K562 (cell line): Measurements from ENCODE around the gene KASH5. TPM values are rescaled to one million over a fixed set of nuclear protein-coding genes. Genes with fewer than 3 reads are reported as not detected.
A peak's percentile ranks its signal among the peaks of the same experiment; 100 is the strongest.

Experiments used
- DACH1 ChIP-seq: fragments of 450-650 bp; IDR thresholded peaks from 2 replicates; pipeline ENCODE4 v1.6.1; 2018; ENCODE audit not compliant: partially characterized antibody
- ETV5 ChIP-seq: sonication (generic); formaldehyde crosslinking; IDR thresholded peaks from 2 replicates; pipeline ENCODE4 v1.4.0; 2020; ENCODE audit warnings: low read depth, mild to moderate bottlenecking, missing genetic modification reagents
- HCFC1 ChIP-seq: IDR thresholded peaks from 2 replicates; pipeline ENCODE4 v1.6.1; 2012; ENCODE audit warnings: low read depth, low read length, improper control_type of control experiment
- NFIC ChIP-seq: fragments of 450-650 bp; IDR thresholded peaks from 2 replicates; pipeline ENCODE4 v1.6.1; 2017; ENCODE audit warnings: mild to moderate bottlenecking, inconsistent platforms
- PBX2 ChIP-seq, 2 experiments: IDR thresholded peaks in 1 of 2; conservative IDR thresholded peaks in 1 of 2; 2 replicates each; pipeline ENCODE4 v1.6.1; 2016; ENCODE audit warnings: low read depth in 2 of 2, mild to moderate bottlenecking in 1 of 2, missing compliant biosample characterization in 1 of 2, missing genetic modification characterization in 1 of 2, moderate library complexity in 1 of 2
- PHF20 ChIP-seq: fragments of 450-650 bp; IDR thresholded peaks from 2 replicates; pipeline ENCODE4 v1.6.1; 2018; ENCODE audit not compliant: partially characterized antibody
- RBM14 ChIP-seq: fragments of 200-400 bp; formaldehyde crosslinking; IDR thresholded peaks from 2 replicates; pipeline ENCODE4 v1.6.1; 2018; ENCODE audit warnings: low read depth, mild to moderate bottlenecking, low read length, moderate library complexity, borderline replicate concordance; ENCODE audit not compliant: insufficient read depth
- SMC3 ChIP-seq: conservative IDR thresholded peaks from 2 replicates; pipeline ENCODE4 v1.6.1; 2011; ENCODE audit warnings: low read depth, low read length, improper control_type of control experiment; ENCODE audit not compliant: insufficient read depth
- U2AF1 ChIP-seq: fragments of 200-400 bp; formaldehyde crosslinking; optimal IDR thresholded peaks from 2 replicates; pipeline ENCODE3; 2017; ENCODE audit warnings: mild to moderate bottlenecking, low read depth, low read length, moderate library complexity
- ZNF174 ChIP-seq: fragments of 250-450 bp; sonication (Bioruptor Pico); IDR thresholded peaks from 2 replicates; pipeline ENCODE4 v1.4.0; 2020; ENCODE audit warnings: mild to moderate bottlenecking
- ZNF740 ChIP-seq, 3 experiments: fragments of 200-800 bp in 1 of 3; sonication (Bioruptor generic) in 1 of 3; sonication (generic) in 1 of 3; formaldehyde crosslinking in 1 of 3; IDR thresholded peaks; 2 replicates each; pipeline versions ENCODE4 v1.6.1 to v1.8.0; 2016 to 2022; ENCODE audit warnings: mild to moderate bottlenecking in 2 of 3, missing compliant biosample characterization in 2 of 3, missing genetic modification characterization in 2 of 3, missing genetic modification reagents in 1 of 3
- polyA plus RNA-seq, 8 experiments: library from polyadenylated mRNA; depleted of rRNA in 4 of 8; stranded (reverse) in 5 of 8; unstranded in 3 of 8; fragments of >200 nt; fragmentation: Nextera tagmentation in 2 of 8; fragmentation: Illumina TruSeq in 1 of 8; extraction: Ambion mirVana in 2 of 8; extraction: Trizol in 1 of 8; gene quantifications; 2 replicates each; pipeline versions ENCODE4 v1.2.1 to v1.2.3, GENCODE V29; 2011 to 2014; ENCODE audit warnings: inconsistent platforms in 1 of 8, missing spikeins in 1 of 8
- total RNA-seq, 7 experiments: library from RNA; depleted of rRNA in 6 of 7; stranded (reverse); fragments of >200 nt in 6 of 7; fragmentation: Illumina TruSeq in 2 of 7; extraction: Trizol in 2 of 7; gene quantifications; 2 replicates each; pipeline versions ENCODE4 v1.2.1 to v1.2.3, GENCODE V29; 2011 to 2021; ENCODE audit warnings: low replicate concordance in 1 of 7
- TF ChIP-seq, protein P1 (sequence below), 2 experiments: fragments of 450-650 bp in 1 of 2; sonication (generic) in 1 of 2; formaldehyde crosslinking in 1 of 2; IDR thresholded peaks; 2 replicates each; pipeline versions ENCODE4 v1.7.1 to v1.9.0; 2016 to 2022; ENCODE audit warnings: inconsistent platforms in 1 of 2, mild to moderate bottlenecking in 1 of 2, missing genetic modification reagents in 1 of 2

Gene KASH5
- total and polyA plus RNA-seq, 9 of the 15 experiments (the other 6 are each of a cell fraction or from before 2014, with no cell fraction given): 0.07 to 0.84 (median 0.34) TPM; not detected in 1

GRCh38 chr19:49363268-49364082 lies 24.6 kb upstream of the KASH5 start, which contains the start of gene DKKL1 (continued):
- no peak for TF ChIP-seq PBX2 (CRISPR knock-in tag; IDR thresholded peaks at IDR 0.05; ENCODE audit: low read depth)
- TF ChIP-seq PBX2 (tag; conservative IDR thresholded peaks at IDR 0.05; ENCODE audit: low read depth): 0 out of 2 replicates have a peak, but pooled peaks have one; percentile 18
- no peak; the same call in none of the 2 replicates for TF ChIP-seq HCFC1
- TF ChIP-seq, protein P1, sequence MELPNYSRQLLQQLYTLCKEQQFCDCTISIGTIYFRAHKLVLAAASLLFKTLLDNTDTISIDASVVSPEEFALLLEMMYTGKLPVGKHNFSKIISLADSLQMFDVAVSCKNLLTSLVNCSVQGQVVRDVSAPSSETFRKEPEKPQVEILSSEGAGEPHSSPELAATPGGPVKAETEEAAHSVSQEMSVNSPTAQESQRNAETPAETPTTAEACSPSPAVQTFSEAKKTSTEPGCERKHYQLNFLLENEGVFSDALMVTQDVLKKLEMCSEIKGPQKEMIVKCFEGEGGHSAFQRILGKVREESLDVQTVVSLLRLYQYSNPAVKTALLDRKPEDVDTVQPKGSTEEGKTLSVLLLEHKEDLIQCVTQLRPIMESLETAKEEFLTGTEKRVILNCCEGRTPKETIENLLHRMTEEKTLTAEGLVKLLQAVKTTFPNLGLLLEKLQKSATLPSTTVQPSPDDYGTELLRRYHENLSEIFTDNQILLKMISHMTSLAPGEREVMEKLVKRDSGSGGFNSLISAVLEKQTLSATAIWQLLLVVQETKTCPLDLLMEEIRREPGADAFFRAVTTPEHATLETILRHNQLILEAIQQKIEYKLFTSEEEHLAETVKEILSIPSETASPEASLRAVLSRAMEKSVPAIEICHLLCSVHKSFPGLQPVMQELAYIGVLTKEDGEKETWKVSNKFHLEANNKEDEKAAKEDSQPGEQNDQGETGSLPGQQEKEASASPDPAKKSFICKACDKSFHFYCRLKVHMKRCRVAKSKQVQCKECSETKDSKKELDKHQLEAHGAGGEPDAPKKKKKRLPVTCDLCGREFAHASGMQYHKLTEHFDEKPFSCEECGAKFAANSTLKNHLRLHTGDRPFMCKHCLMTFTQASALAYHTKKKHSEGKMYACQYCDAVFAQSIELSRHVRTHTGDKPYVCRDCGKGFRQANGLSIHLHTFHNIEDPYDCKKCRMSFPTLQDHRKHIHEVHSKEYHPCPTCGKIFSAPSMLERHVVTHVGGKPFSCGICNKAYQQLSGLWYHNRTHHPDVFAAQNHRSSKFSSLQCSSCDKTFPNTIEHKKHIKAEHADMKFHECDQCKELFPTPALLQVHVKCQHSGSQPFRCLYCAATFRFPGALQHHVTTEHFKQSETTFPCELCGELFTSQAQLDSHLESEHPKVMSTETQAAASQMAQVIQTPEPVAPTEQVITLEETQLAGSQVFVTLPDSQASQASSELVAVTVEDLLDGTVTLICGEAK (IDR thresholded peaks at IDR 0.05): no peak
- TF ChIP-seq, protein P1 (CRISPR knock-in tag; IDR thresholded peaks at IDR 0.05): no peak
- no peak for TF ChIP-seq RBM14
- TF ChIP-seq DACH1: no peak
- no peak for TF ChIP-seq ZNF740 (CRISPR knock-in tag; IDR thresholded peaks at IDR 0.05)
- no peak for TF ChIP-seq ZNF740 (tag; IDR thresholded peaks at IDR 0.05)
- no peak for TF ChIP-seq PHF20
- TF ChIP-seq NFIC: 0 out of 2 replicates have a peak, but pooled peaks have one; percentile 20
- TF ChIP-seq SMC3: 0 out of 2 replicates have a peak, but pooled peaks have one; percentile 30
- TF ChIP-seq ETV5 (CRISPR knock-in tag): peak; percentile 70; the same call in 1 of the 2 replicates
- no peak for TF ChIP-seq ZNF174
- TF ChIP-seq U2AF1: no peak
